GM12878 (cell line): ENCODE results near the gene MRPL20. TPM values are rescaled to one million over a fixed set of nuclear protein-coding genes. Genes with fewer than 3 reads are reported as not detected.

Source experiments
- ATF7 ChIP-seq: fragments of 450-650 bp; IDR thresholded peaks from 2 replicates; pipeline ENCODE4 v1.6.1; 2016; ENCODE audit warnings: low read depth, mild to moderate bottlenecking
- BACH1 ChIP-seq: fragments of 450-650 bp; IDR thresholded peaks from 2 replicates; pipeline ENCODE4 v1.6.1; 2017; ENCODE audit warnings: mild to moderate bottlenecking, borderline replicate concordance
- CHD2 ChIP-seq: IDR thresholded peaks from 2 replicates; pipeline ENCODE4 v1.6.1; 2011; ENCODE audit warnings: low read depth, low read length, improper control_type of control experiment, borderline replicate concordance
- CREM ChIP-seq: IDR thresholded peaks from 2 replicates; pipeline ENCODE4 v1.6.1; 2014; ENCODE audit warnings: antibody characterized with exemption, low read depth
- LARP7 ChIP-seq: fragments of 450-650 bp; IDR thresholded peaks from 2 replicates; pipeline ENCODE4 v1.6.1; 2017; ENCODE audit warnings: mild to moderate bottlenecking
- PML ChIP-seq: IDR thresholded peaks from 2 replicates; pipeline ENCODE4 v1.6.1; 2012; ENCODE audit warnings: low read length, inconsistent platforms
- SREBF1 ChIP-seq: IDR thresholded peaks from 2 replicates; pipeline ENCODE4 v1.6.1; 2012; ENCODE audit warnings: mild to moderate bottlenecking, low read length
- ZSCAN29 ChIP-seq: fragments of 450-650 bp; IDR thresholded peaks from 2 replicates; pipeline ENCODE4 v1.6.1; 2017; ENCODE audit warnings: mild to moderate bottlenecking, moderate library complexity
- polyA plus RNA-seq, 11 experiments: library from polyadenylated mRNA; depleted of rRNA in 4 of 11; unstranded in 6 of 11; stranded (reverse) in 5 of 11; fragments of >200 nt; fragmentation: Nextera tagmentation in 4 of 11; fragmentation: Illumina TruSeq in 1 of 11; extraction: Ambion mirVana in 4 of 11; extraction: Trizol in 1 of 11; gene quantifications; 1 replicate in 1 of 11; 2 replicates in 10 of 11; pipeline versions ENCODE4 v1.2.1 to v1.2.3, GENCODE V29; 2011 to 2016; ENCODE audit warnings: inconsistent platforms in 2 of 11, missing spikeins in 2 of 11, low read depth in 1 of 11
- total RNA-seq, 4 experiments: library from RNA; depleted of rRNA in 3 of 4; stranded (reverse); fragments of >200 nt in 3 of 4; fragmentation: Illumina TruSeq in 1 of 4; extraction: Trizol in 1 of 4; gene quantifications; 2 replicates each; pipeline versions ENCODE4 v1.2.1 to v1.2.3, GENCODE V29; 2013 to 2021
- TF ChIP-seq, protein P1 (sequence below): fragments of 450-650 bp; IDR thresholded peaks from 2 replicates; pipeline ENCODE4 v1.6.1; 2016; ENCODE audit warnings: mild to moderate bottlenecking, moderate library complexity, borderline replicate concordance
- TF ChIP-seq, protein P2 (sequence below): fragments of 450-650 bp; formaldehyde crosslinking; IDR thresholded peaks from 2 replicates; pipeline ENCODE4 v1.5.0; 2022; ENCODE audit warnings: mild to moderate bottlenecking, missing genetic modification characterization
- TF ChIP-seq, protein P3 (sequence below): IDR thresholded peaks from 2 replicates; pipeline ENCODE4 v1.6.1; 2012; ENCODE audit warnings: improper control_type of control experiment, low read depth, low read length; ENCODE audit not compliant: insufficient replicate concordance
- TF ChIP-seq, protein P4 (sequence below): fragments of 150-350 bp; IDR thresholded peaks from 2 replicates; pipeline ENCODE4 v1.6.1; 2014; ENCODE audit warnings: mild to moderate bottlenecking, low read depth, low read length

The MRPL20 gene
- total and polyA plus RNA-seq, 10 of the 15 experiments (the other 5 are each of a cell fraction or from before 2014, with no cell fraction given), result 129 to 525 (median 255) TPM

DNA sequence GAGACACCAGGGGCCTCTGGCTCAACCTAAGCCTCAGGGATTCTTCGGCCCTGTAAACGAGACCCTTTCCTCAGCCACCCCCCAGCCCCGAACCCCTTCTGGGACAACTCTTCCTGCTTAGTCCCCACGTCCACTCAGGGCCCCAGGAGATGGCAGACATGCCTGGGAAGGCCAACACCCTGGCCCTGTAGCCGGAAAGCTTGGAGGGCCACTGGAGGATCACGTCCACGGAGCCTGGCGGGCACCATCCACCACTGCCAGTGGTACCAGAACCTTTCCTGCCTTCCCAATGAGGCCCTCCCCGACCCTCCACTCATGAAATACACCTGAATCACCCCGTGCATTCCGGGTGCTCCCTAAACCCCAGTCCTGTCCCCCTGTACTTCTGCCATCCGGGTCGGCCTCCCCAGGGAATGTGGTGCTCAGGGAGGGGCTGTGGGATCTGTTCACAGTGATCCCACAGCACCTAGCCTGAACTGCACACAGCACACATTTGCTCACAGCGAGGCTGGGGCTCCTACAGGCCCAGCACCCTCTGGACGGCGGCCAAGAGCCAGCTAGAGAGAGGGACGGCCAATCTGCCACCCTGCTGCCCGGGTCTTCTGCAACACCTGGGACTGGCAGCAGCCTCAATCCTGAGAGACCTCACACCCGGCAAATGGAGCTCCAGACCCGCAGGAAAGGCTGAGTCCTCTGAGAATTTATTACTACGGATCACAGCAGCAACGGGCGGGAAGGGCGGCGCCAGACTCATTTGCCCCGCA, 33.9 kb downstream of the MRPL20 start (continued):
- TF ChIP-seq, protein P1, sequence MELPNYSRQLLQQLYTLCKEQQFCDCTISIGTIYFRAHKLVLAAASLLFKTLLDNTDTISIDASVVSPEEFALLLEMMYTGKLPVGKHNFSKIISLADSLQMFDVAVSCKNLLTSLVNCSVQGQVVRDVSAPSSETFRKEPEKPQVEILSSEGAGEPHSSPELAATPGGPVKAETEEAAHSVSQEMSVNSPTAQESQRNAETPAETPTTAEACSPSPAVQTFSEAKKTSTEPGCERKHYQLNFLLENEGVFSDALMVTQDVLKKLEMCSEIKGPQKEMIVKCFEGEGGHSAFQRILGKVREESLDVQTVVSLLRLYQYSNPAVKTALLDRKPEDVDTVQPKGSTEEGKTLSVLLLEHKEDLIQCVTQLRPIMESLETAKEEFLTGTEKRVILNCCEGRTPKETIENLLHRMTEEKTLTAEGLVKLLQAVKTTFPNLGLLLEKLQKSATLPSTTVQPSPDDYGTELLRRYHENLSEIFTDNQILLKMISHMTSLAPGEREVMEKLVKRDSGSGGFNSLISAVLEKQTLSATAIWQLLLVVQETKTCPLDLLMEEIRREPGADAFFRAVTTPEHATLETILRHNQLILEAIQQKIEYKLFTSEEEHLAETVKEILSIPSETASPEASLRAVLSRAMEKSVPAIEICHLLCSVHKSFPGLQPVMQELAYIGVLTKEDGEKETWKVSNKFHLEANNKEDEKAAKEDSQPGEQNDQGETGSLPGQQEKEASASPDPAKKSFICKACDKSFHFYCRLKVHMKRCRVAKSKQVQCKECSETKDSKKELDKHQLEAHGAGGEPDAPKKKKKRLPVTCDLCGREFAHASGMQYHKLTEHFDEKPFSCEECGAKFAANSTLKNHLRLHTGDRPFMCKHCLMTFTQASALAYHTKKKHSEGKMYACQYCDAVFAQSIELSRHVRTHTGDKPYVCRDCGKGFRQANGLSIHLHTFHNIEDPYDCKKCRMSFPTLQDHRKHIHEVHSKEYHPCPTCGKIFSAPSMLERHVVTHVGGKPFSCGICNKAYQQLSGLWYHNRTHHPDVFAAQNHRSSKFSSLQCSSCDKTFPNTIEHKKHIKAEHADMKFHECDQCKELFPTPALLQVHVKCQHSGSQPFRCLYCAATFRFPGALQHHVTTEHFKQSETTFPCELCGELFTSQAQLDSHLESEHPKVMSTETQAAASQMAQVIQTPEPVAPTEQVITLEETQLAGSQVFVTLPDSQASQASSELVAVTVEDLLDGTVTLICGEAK, result no peak
- TF ChIP-seq PML (no peak), BACH1 (no peak), SREBF1 (no peak), LARP7 (no peak), CHD2 (no peak), ATF7 (no peak), CREM (no peak), ZSCAN29 (no peak)
- TF ChIP-seq, protein P2, sequence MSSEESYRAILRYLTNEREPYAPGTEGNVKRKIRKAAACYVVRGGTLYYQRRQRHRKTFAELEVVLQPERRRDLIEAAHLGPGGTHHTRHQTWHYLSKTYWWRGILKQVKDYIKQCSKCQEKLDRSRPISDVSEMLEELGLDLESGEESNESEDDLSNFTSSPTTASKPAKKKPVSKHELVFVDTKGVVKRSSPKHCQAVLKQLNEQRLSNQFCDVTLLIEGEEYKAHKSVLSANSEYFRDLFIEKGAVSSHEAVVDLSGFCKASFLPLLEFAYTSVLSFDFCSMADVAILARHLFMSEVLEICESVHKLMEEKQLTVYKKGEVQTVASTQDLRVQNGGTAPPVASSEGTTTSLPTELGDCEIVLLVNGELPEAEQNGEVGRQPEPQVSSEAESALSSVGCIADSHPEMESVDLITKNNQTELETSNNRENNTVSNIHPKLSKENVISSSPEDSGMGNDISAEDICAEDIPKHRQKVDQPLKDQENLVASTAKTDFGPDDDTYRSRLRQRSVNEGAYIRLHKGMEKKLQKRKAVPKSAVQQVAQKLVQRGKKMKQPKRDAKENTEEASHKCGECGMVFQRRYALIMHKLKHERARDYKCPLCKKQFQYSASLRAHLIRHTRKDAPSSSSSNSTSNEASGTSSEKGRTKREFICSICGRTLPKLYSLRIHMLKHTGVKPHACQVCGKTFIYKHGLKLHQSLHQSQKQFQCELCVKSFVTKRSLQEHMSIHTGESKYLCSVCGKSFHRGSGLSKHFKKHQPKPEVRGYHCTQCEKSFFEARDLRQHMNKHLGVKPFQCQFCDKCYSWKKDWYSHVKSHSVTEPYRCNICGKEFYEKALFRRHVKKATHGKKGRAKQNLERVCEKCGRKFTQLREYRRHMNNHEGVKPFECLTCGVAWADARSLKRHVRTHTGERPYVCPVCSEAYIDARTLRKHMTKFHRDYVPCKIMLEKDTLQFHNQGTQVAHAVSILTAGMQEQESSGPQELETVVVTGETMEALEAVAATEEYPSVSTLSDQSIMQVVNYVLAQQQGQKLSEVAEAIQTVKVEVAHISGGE (CRISPR knock-in tag), result no peak
- TF ChIP-seq, protein P3, sequence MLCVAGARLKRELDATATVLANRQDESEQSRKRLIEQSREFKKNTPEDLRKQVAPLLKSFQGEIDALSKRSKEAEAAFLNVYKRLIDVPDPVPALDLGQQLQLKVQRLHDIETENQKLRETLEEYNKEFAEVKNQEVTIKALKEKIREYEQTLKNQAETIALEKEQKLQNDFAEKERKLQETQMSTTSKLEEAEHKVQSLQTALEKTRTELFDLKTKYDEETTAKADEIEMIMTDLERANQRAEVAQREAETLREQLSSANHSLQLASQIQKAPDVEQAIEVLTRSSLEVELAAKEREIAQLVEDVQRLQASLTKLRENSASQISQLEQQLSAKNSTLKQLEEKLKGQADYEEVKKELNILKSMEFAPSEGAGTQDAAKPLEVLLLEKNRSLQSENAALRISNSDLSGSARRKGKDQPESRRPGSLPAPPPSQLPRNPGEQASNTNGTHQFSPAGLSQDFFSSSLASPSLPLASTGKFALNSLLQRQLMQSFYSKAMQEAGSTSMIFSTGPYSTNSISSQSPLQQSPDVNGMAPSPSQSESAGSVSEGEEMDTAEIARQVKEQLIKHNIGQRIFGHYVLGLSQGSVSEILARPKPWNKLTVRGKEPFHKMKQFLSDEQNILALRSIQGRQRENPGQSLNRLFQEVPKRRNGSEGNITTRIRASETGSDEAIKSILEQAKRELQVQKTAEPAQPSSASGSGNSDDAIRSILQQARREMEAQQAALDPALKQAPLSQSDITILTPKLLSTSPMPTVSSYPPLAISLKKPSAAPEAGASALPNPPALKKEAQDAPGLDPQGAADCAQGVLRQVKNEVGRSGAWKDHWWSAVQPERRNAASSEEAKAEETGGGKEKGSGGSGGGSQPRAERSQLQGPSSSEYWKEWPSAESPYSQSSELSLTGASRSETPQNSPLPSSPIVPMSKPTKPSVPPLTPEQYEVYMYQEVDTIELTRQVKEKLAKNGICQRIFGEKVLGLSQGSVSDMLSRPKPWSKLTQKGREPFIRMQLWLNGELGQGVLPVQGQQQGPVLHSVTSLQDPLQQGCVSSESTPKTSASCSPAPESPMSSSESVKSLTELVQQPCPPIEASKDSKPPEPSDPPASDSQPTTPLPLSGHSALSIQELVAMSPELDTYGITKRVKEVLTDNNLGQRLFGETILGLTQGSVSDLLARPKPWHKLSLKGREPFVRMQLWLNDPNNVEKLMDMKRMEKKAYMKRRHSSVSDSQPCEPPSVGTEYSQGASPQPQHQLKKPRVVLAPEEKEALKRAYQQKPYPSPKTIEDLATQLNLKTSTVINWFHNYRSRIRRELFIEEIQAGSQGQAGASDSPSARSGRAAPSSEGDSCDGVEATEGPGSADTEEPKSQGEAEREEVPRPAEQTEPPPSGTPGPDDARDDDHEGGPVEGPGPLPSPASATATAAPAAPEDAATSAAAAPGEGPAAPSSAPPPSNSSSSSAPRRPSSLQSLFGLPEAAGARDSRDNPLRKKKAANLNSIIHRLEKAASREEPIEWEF, result no peak
- TF ChIP-seq, protein P4, sequence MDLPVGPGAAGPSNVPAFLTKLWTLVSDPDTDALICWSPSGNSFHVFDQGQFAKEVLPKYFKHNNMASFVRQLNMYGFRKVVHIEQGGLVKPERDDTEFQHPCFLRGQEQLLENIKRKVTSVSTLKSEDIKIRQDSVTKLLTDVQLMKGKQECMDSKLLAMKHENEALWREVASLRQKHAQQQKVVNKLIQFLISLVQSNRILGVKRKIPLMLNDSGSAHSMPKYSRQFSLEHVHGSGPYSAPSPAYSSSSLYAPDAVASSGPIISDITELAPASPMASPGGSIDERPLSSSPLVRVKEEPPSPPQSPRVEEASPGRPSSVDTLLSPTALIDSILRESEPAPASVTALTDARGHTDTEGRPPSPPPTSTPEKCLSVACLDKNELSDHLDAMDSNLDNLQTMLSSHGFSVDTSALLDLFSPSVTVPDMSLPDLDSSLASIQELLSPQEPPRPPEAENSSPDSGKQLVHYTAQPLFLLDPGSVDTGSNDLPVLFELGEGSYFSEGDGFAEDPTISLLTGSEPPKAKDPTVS, result no peak
- TF ChIP-seq, all 136 proteins: peak for 0
